ENCODE measurements around the gene GFI1B.
"Not testable (repeated sequence)": the region's sequence is repeated elsewhere in the genome, so short reads cannot be mapped to it uniquely, and the experiment has no call there.

Gene GFI1B

DNA sequence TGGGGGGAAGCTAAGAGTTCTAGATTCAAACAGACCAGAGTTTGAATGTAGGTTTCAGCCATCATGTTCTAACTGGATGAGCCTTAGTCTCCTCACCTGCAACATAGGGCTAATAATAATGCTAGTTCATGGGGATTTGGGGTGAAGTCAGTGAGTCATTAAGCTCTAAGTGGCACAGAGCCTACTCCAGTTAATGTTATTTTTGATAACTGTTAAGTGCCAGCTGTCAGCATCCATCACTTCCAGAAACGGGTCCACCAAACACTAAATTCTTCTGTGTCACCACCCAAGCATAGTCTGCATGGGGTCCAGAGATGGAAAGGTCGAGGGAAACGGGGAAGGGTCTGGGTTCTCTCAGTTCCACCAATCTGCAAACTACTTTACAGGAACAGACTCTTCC, 32.3 kb upstream of the GFI1B start:
- H3K4me1 ChIP-seq (ENCODE audit: control insufficient read depth, insufficient read depth, low read length): peaks cover 28% of the 10 kb centered on the region
- H3K9ac ChIP-seq (ENCODE audit: low read length): no peak overlapping the region
- no peak overlapping the region for H3K4me3 ChIP-seq (ENCODE audit: low read depth, low read length)
- H3K36me3 ChIP-seq (ENCODE audit: control insufficient read depth, insufficient read depth, low read length): no peaks in the 10 kb centered on the region
- no peak overlapping the region for H3K27ac ChIP-seq (ENCODE audit: low read depth, low read length)
- no peaks in the 10 kb centered on the region for H3K27me3 ChIP-seq (ENCODE audit: control insufficient read depth, insufficient read depth, low read length)
- H3K9me3 ChIP-seq (ENCODE audit: control insufficient read depth, insufficient read depth, low read depth, low read length): no peaks in the 10 kb centered on the region

DNA sequence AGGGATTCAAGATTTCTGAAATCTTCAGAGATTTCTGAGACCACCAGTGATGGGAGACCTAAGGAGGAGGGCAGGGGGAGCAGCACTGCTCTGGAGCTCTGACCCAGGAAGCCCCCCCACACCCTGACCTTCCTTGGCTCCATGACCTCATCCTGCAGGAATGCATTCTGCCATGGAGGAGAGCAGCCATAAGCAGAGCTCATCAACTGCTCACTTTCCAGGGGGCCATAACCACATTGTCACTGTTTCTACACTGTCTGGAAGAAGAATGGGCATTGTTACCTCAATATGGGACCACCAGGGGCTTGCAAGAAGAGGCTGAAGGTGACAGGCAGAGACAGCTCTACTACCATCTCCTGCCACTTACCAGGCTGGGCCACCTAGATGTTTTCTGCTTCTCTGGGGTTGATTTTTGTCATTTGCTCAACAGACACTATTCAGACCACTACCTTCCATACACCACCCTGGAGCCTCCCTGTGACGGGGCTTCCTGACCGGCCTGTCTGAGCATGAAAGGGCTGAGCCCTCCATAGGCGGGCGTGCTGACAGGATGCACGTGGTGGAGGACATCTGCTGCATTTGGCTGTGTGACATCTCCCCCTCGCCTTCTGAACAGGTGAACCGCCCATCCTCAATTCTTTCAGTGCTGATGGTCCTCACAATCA, 31.7 kb upstream of the GFI1B start:
- H3K9ac ChIP-seq (ENCODE audit: low read length): peak overlapping the region; percentile 14
- no peak overlapping the region; the same call in 1 of the 2 replicates for H3K4me3 ChIP-seq (ENCODE audit: low read depth, low read length)
- peaks cover 24% of the 10 kb centered on the region for H3K4me1 ChIP-seq (ENCODE audit: control insufficient read depth, insufficient read depth, low read length)
- no peaks in the 10 kb centered on the region for H3K9me3 ChIP-seq (ENCODE audit: control insufficient read depth, insufficient read depth, low read depth, low read length)
- no peaks in the 10 kb centered on the region for H3K36me3 ChIP-seq (ENCODE audit: control insufficient read depth, insufficient read depth, low read length)
- no peaks in the 10 kb centered on the region for H3K27me3 ChIP-seq (ENCODE audit: control insufficient read depth, insufficient read depth, low read length)
- H3K27ac ChIP-seq (ENCODE audit: low read depth, low read length): no peak overlapping the region

DNA sequence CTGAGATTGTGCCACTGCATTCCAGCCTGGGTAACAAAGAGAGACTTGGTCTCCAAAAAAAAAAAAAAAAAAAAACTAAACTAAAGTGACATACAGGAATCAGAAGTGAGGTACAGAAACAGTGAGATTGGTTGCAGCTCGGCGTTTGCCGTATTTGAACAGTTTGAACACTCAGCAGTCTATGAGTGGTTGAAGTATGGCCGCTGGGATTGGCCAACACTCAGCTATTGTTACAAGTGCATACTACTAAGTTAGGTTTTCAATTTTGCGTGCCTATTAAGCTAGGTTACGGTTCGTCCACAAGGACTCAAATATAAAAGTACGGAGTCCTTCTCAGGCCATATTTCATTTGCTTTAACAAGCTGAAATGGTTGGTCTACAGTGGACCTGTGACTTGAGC, 30.7 kb upstream of the GFI1B start:
- Histone ChIP-seq H3K36me3 (ENCODE audit: control insufficient read depth, insufficient read depth, low read length) (no peaks in the 10 kb centered on the region), H3K9ac (ENCODE audit: low read length) (no peak overlapping the region), H3K27ac (ENCODE audit: low read depth, low read length) (no peak overlapping the region), H3K4me1 (ENCODE audit: control insufficient read depth, insufficient read depth, low read length) (peaks cover 19% of the 10 kb centered on the region), H3K27me3 (ENCODE audit: control insufficient read depth, insufficient read depth, low read length) (no peaks in the 10 kb centered on the region), H3K9me3 (ENCODE audit: control insufficient read depth, insufficient read depth, low read depth, low read length) (no peaks in the 10 kb centered on the region), H3K4me3 (ENCODE audit: low read depth, low read length) (no peak overlapping the region)

DNA sequence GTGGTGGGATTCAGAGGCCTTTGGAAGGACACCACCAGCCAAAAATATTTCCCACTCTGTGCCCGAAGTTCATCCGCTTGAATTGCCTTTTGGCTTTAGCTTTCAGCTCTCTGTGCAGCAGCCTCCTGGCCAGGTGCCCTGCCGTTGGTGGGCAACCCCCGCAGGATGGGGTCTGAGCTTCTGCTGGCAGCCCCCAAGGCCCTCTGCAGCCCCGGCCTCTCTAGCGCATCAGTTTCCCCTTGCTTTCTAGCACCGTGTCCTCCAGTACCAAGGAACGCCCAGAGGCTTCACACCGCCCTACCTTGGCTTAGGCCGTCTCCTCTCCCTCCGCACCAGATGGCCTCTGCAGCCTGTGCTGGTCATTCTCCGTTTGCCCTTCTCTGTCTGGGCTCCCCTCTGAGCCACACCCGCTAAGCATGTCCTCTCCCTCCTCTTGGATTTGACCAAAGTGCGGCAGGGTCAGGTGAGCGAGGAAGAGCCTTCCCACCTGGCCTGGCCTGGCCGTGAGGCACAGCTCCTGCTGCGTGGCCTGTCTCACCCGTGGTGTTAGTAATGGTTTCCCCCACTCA, 29.9 kb upstream of the GFI1B start:
- Histone ChIP-seq H3K27ac (ENCODE audit: low read depth, low read length) (no peak overlapping the region), H3K36me3 (ENCODE audit: control insufficient read depth, insufficient read depth, low read length) (no peaks in the 10 kb centered on the region), H3K4me3 (ENCODE audit: low read depth, low read length) (no peak overlapping the region), H3K9me3 (ENCODE audit: control insufficient read depth, insufficient read depth, low read depth, low read length) (no peaks in the 10 kb centered on the region), H3K27me3 (ENCODE audit: control insufficient read depth, insufficient read depth, low read length) (no peaks in the 10 kb centered on the region), H3K4me1 (ENCODE audit: control insufficient read depth, insufficient read depth, low read length) (peaks cover 13% of the 10 kb centered on the region), H3K9ac (ENCODE audit: low read length) (no peak overlapping the region)

DNA sequence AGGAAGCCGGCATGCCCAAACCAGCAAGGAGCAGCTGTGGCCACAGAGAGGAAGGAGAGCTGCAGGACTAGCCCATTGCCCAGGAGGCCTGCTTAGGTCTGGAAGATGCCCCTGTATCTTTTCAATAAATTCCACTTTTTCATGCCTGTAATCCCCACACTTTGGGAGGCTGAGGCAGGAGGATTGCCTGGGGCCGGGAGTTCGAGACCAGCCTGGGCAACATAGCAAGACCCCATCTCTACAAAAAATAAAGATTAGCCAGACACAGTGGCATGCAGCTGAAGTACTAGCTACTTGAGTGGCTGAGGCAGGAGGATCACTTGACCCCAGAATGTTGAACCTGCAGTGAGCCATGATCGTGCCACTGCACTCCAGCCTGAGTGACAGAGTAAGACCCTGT, 28.8 kb upstream of the GFI1B start:
- Histone ChIP-seq H3K4me3 (ENCODE audit: low read depth, low read length) (no peak overlapping the region), H3K36me3 (ENCODE audit: control insufficient read depth, insufficient read depth, low read length) (no peaks in the 10 kb centered on the region), H3K4me1 (ENCODE audit: control insufficient read depth, insufficient read depth, low read length) (peaks cover 13% of the 10 kb centered on the region), H3K9ac (ENCODE audit: low read length) (no peak overlapping the region), H3K27ac (ENCODE audit: low read depth, low read length) (no peak overlapping the region), H3K9me3 (ENCODE audit: control insufficient read depth, insufficient read depth, low read depth, low read length) (no peaks in the 10 kb centered on the region), H3K27me3 (ENCODE audit: control insufficient read depth, insufficient read depth, low read length) (no peaks in the 10 kb centered on the region)

DNA sequence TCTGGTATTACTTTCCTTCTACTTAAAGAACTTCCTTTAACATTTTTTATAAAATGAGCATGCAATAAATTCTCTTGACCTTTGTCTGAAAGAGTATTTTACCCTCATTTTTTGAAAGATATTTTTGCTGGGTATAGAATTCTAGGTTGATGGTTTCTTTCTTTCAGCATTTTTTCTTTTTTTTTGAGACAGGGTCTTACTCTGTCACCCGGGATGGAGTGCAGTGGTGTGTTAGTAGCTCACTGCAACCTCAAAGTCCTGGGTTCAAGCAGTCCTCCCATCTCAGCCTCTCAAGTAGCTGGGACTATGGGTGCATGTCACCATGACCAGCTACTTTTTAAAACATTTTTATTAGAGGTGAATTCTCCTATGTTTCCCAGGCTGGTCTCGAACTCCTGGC, 23.4 kb upstream of the GFI1B start:
- Histone ChIP-seq H3K36me3 (ENCODE audit: control insufficient read depth, insufficient read depth, low read length) (no peaks in the 10 kb centered on the region), H3K4me1 (ENCODE audit: control insufficient read depth, insufficient read depth, low read length) (no peaks in the 10 kb centered on the region), H3K27me3 (ENCODE audit: control insufficient read depth, insufficient read depth, low read length) (peaks cover 9% of the 10 kb centered on the region; the same call in 1 of the 2 replicates), H3K4me3 (ENCODE audit: low read depth, low read length) (no peak overlapping the region), H3K9ac (ENCODE audit: low read length) (no peak overlapping the region), H3K9me3 (ENCODE audit: control insufficient read depth, insufficient read depth, low read depth, low read length) (peaks cover 8% of the 10 kb centered on the region; the same call in 1 of the 2 replicates), H3K27ac (ENCODE audit: low read depth, low read length) (no peak overlapping the region)

DNA sequence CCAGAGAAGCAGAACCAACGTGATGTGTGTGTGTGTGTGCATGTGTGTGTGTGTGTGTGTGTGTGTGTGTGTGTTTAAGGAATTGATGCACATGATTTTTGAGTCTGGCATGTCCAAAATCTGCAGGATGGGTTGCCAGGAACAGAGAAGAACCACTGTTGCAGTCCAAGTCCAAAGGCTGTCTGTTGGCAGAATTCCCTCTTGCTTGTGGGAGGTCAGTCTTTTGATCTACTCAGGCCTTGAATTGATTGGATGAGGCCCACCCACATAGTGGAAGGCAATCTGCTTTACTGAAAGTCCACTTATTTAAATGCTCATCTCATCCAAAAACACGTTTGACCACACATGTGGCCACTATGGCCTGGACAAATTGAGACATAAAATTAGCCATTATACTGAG, 22.7 kb upstream of the GFI1B start:
- peaks cover 9% of the 10 kb centered on the region; the same call in 1 of the 2 replicates for H3K27me3 ChIP-seq (ENCODE audit: control insufficient read depth, insufficient read depth, low read length)
- H3K36me3 ChIP-seq (ENCODE audit: control insufficient read depth, insufficient read depth, low read length): no peaks in the 10 kb centered on the region
- peaks cover 8% of the 10 kb centered on the region; the same call in 1 of the 2 replicates for H3K9me3 ChIP-seq (ENCODE audit: control insufficient read depth, insufficient read depth, low read depth, low read length)
- H3K4me1 ChIP-seq (ENCODE audit: control insufficient read depth, insufficient read depth, low read length): no peaks in the 10 kb centered on the region
- no peak overlapping the region for H3K9ac ChIP-seq (ENCODE audit: low read length)
- H3K4me3 ChIP-seq (ENCODE audit: low read depth, low read length): no peak overlapping the region
- no peak overlapping the region for H3K27ac ChIP-seq (ENCODE audit: low read depth, low read length)

DNA sequence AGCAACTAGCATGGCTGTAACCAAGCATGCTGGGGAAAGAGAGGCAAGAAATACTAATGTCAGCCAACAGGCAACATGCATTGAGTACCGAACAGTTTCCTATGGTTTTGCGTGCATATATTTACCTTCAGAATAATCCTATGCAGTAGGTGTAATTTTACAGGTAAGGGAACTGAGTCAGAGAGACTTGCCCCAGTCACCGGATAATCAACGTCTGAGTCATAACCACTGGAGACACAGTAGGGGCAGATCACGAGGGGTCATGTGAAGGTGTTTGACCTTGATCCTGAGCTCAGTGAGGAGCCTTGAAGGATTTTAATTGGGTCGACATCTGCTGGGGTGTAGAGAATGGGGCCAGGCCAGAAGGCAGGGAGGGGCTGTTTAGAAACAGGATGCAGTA, 20.7 kb upstream of the GFI1B start:
- no peak overlapping the region for H3K4me3 ChIP-seq (ENCODE audit: low read depth, low read length)
- no peak overlapping the region for H3K27ac ChIP-seq (ENCODE audit: low read depth, low read length)
- H3K27me3 ChIP-seq (ENCODE audit: control insufficient read depth, insufficient read depth, low read length): peaks cover 9% of the 10 kb centered on the region; the same call in 1 of the 2 replicates
- peaks cover 8% of the 10 kb centered on the region; the same call in 1 of the 2 replicates for H3K9me3 ChIP-seq (ENCODE audit: control insufficient read depth, insufficient read depth, low read depth, low read length)
- H3K9ac ChIP-seq (ENCODE audit: low read length): no peak overlapping the region
- H3K4me1 ChIP-seq (ENCODE audit: control insufficient read depth, insufficient read depth, low read length): no peaks in the 10 kb centered on the region
- no peaks in the 10 kb centered on the region for H3K36me3 ChIP-seq (ENCODE audit: control insufficient read depth, insufficient read depth, low read length)

DNA sequence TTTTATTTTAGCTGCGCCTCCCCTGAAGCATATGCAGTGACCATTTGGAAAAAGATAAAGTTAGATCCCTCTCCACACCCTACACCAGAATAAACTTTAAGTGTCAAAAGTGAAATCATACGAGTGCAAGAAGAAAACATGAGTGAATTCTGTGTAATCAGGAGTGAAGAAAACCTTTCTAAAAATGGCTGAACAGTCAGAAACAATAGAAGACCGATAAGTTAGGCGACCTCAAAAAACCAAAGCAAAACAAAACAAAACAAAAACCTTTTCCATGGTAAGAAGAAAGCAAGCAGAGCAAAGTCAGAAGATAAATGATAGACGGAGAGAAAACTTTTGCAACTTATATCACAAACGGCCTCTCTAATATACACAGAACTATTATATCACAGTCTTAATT, 17.5 kb upstream of the GFI1B start:
- H3K27ac ChIP-seq (ENCODE audit: low read depth, low read length): no peak overlapping the region
- H3K36me3 ChIP-seq (ENCODE audit: control insufficient read depth, insufficient read depth, low read length): no peaks in the 10 kb centered on the region
- no peaks in the 10 kb centered on the region for H3K9me3 ChIP-seq (ENCODE audit: control insufficient read depth, insufficient read depth, low read depth, low read length)
- H3K27me3 ChIP-seq (ENCODE audit: control insufficient read depth, insufficient read depth, low read length): peaks cover 9% of the 10 kb centered on the region; the same call in 1 of the 2 replicates
- no peak overlapping the region for H3K4me3 ChIP-seq (ENCODE audit: low read depth, low read length)
- no peaks in the 10 kb centered on the region for H3K4me1 ChIP-seq (ENCODE audit: control insufficient read depth, insufficient read depth, low read length)
- no peak overlapping the region for H3K9ac ChIP-seq (ENCODE audit: low read length)

DNA sequence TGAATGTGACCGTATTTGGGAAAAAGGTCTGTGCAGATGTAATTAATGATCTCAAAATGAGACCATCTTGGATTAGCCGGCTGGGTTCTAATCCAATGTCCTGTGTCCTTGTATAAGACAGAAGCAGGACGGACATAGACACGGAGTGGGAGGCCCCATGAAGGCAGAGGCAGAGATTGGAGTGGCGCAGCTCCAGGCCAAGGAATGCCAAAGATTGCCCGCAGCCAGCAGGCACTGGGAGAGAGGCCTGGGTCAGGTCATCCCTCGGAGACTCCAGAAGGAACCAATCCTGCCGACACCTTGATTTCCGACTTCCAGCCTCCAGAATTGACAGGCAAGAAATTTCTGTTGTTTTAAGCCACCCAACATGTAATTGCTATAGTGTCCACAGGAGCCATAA, 13.0 kb upstream of the GFI1B start:
- Histone ChIP-seq H3K4me3 (ENCODE audit: low read depth, low read length) (no peak overlapping the region), H3K36me3 (ENCODE audit: control insufficient read depth, insufficient read depth, low read length) (no peaks in the 10 kb centered on the region), H3K27ac (ENCODE audit: low read depth, low read length) (no peak overlapping the region), H3K27me3 (ENCODE audit: control insufficient read depth, insufficient read depth, low read length) (peaks cover 4% of the 10 kb centered on the region; the same call in 1 of the 2 replicates), H3K9ac (ENCODE audit: low read length) (no peak overlapping the region), H3K4me1 (ENCODE audit: control insufficient read depth, insufficient read depth, low read length) (0 out of 2 replicates have a peak, but pooled peaks cover 6% of the 10 kb centered on the region), H3K9me3 (ENCODE audit: control insufficient read depth, insufficient read depth, low read depth, low read length) (no peaks in the 10 kb centered on the region)

DNA sequence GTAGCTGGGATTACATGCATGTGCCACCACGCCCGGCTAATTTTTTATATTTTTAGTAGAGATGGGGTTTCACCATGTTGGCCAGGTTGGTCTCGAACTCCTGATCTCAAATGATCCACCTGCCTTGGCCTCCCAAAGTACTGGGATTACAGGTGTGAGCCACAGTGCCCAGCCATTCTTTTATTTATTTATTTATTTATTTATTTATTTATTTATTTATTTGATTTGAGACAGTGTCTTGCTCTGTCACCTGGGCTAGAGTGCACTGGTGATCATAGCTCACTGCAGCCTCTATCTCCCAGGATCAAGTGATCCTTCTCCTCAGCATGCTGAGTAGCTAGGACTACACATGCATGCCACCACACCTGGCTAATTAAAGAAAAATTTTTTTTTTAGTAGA, 10.6 kb upstream of the GFI1B start:
- not testable (repeated sequence) for H3K4me1 ChIP-seq (ENCODE audit: control insufficient read depth, insufficient read depth, low read length); H3K36me3 ChIP-seq (ENCODE audit: control insufficient read depth, insufficient read depth, low read length); H3K27ac ChIP-seq (ENCODE audit: low read depth, low read length); H3K27me3 ChIP-seq (ENCODE audit: control insufficient read depth, insufficient read depth, low read length); H3K9me3 ChIP-seq (ENCODE audit: control insufficient read depth, insufficient read depth, low read depth, low read length); H3K4me3 ChIP-seq (ENCODE audit: low read depth, low read length); H3K9ac ChIP-seq (ENCODE audit: low read length)
